Measurements from ENCODE around the gene IFNL2.

The IFNL2 gene

DNA sequence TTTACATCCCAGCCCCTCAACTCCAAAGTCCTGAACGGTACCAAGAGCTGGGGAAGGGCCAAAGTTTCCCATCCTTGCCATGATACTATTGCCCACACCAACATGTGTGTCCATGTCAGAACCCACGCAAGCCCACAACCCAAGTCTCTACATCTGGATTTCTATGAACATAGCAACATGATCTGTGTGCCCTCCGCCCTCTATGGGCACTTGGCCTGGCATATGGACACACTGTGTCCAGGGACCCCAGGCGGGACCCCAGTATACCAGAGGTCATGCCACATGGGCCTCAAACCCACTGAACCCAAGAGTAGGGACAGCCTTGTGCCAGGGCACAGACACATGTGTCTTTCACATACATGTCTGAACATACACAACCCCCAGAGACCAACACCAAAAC lies 50.5 kb downstream of the IFNL2 start:
- no peak for DNase-seq

DNA sequence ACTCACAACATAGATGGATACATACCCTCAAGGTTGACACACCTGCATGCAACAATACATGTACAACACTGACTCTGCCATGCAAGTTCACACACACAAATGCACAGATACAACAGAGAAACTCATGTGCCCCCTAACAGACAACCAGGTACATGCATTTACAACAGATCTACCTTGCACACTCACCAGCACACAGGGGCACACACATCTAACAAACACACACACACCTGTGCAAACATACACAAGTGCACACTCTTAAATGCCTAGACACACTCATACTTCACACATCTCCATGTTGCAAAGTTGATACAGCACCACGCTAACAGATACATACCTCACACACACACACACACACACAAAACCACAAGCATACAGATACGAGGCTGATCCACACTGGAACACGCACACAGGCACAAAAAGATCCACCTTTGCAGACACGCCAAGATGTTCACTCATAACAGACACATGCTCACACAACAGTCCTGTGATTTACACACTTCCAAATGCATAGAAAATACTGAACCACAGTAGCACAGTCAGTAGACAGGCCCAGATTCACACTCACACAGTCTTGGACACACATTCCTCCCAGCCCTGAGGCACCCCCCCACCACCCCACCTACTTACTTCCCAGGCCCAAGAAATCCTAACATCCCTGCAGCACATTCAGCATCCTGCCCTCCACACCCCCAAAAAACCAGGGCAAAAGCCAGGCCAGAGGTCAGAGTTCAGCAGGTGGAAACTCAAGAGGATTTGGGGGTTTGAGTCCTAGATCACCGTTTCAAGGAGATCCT lies 51.1 kb downstream of the IFNL2 start:
- DNase-seq, result no peak
